Heart left ventricle (tissue), 16 donors: ENCODE results near the gene NLK. TPM values are rescaled to one million over a fixed set of nuclear protein-coding genes. Genes with fewer than 3 reads are reported as not detected.

Source experiments
- ATAC-seq, 4 donors: fragments of 200-7000 bp; cut with Tn5 transposase; one replicate each; pipeline ENCODE4 v1.9.1; 2020 to 2022; ENCODE audit warnings: moderate library complexity in 4 of 4, mild to moderate bottlenecking in 3 of 4, moderate number of reproducible peaks in 1 of 4
- DNase-seq, 5 donors: peaks; one replicate each; pipeline ENCODE4 v3.0.0-alpha.2; 2020
- H3K27ac ChIP-seq, 12 donors: fragments of 200-600 bp; sonication (generic) in 4 of 12; one replicate each; pipeline versions ENCODE4 v1.5.0 to v1.8.0; 2016 to 2022; ENCODE audit warnings: mild to moderate bottlenecking in 2 of 12
- H3K27me3 ChIP-seq, 9 donors: fragments of 200-600 bp; sonication (generic) in 2 of 9; one replicate each; pipeline versions ENCODE4 v1.5.1 to v1.8.0; 2016 to 2022; ENCODE audit warnings: mild to moderate bottlenecking in 3 of 9
- H3K36me3 ChIP-seq, 9 donors: fragments of 200-600 bp; sonication (generic) in 2 of 9; one replicate each; pipeline versions ENCODE4 v1.5.0 to v1.8.0; 2018 to 2022; ENCODE audit warnings: mild to moderate bottlenecking in 2 of 9
- H3K4me1 ChIP-seq, 12 donors: fragments of 200-600 bp; sonication (generic) in 4 of 12; one replicate each; pipeline versions ENCODE4 v1.5.0 to v1.8.0; 2016 to 2022; ENCODE audit warnings: mild to moderate bottlenecking in 3 of 12
- H3K4me3 ChIP-seq, 12 donors: fragments of 200-600 bp; sonication (generic) in 4 of 12; one replicate each; pipeline versions ENCODE4 v1.5.0 to v1.8.0; 2017 to 2022; ENCODE audit warnings: mild to moderate bottlenecking in 9 of 12, moderate library complexity in 4 of 12
- H3K9me3 ChIP-seq, 12 donors: fragments of 200-600 bp; sonication (generic) in 4 of 12; one replicate each; pipeline versions ENCODE4 v1.5.0 to v1.8.0; 2016 to 2022; ENCODE audit warnings: mild to moderate bottlenecking in 1 of 12
- CTCF ChIP-seq, 12 donors: fragments of 200-600 bp; sonication (generic) in 4 of 12; IDR thresholded peaks; one replicate each; pipeline versions ENCODE4 v1.5.0 to v1.8.0; 2018 to 2022; ENCODE audit warnings: antibody characterized with exemption in 12 of 12, mild to moderate bottlenecking in 5 of 12
- POLR2A ChIP-seq, 2 donors: fragments of 450-650 bp; IDR thresholded peaks; one replicate each; pipeline ENCODE4 v1.6.1; 2017; ENCODE audit warnings: antibody characterized with exemption in 2 of 2, mild to moderate bottlenecking in 2 of 2, moderate library complexity in 2 of 2
- WGBS, 4 donors: extraction: QIAGEN DNeasy Blood & Tissue Kit in 2 of 4; methylation state at CpG; one replicate each; pipeline versions ENCODE4 v1.1.5 to v1.1.7; 2013 to 2018; 5-methylcytosine and 5-hydroxymethylcytosine counted together
- intact Hi-C, 10 donors: fragments of 100-400 bp; cut with DNase I; formaldehyde crosslinking; loops; one replicate each; pipeline versions ENCODE4 v1.11.1 to v1.14.2; 2022
- polyA plus RNA-seq, 2 donors: library from polyadenylated mRNA; stranded (reverse); fragments of 200-250 nt; gene quantifications; one replicate each; pipeline ENCODE4 v1.2.3, GENCODE V29; 2013
- total RNA-seq, 9 donors: library from RNA; depleted of rRNA in 2 of 9; stranded (reverse); fragments of >200 nt in 2 of 9; fragmentation: NEBNext Ultra II Directional in 3 of 9; extraction: Animal tissue kit (Norgen Biotek cat#: 25700) in 3 of 9; gene quantifications; one replicate each; pipeline versions ENCODE4 v1.1.0 to v1.2.4, GENCODE V29; 2016 to 2023
- donor health status: ischemic (EF 13 %, LVEDD 7.1; RV severe dilation, severe dysfunction).
- donor health status: healthy with polysubstance abuse.
- donor health status: DM: no; HTN: yes; CAD: no.
- donor health status: DM: no; HTN: no; CAD: no.
- donor health status: ischemic (EF 25% LVEDD 6.9; RV normal size, moderate dysfunction).
- donor health status: ischemic (EF 25% LVEDD 5.7; RV mildly dilated, moderate dysfunction).
- donor health status: healthy.
- donor health status: DM: yes; HTN: yes; CAD: no.
- donor health status: ischemic (EF 35%, LVEDD 5.7; RV mildly dilated, moderate dysfunction).
- donor health status: nonischemic (EF 11% LVEDD 7.7; RV severe dilation, severe dysfunction).
- donor health status: DM: yes; HTN: yes; CAD: no.
- donor health status: PGD.
- donor health status: ischemic (EF 29% LVEDD 5.4; RV normal size, mild dysfunction).
- donor health status: nonischemic (EF 23%, LVEDD 6.1; RV moderate dilation, normal function).

The NLK gene
- total and polyA plus RNA-seq, 11 donors = 8.1 to 29.1 (median 20.0) TPM

GRCh38 chr17:28113269-28113668, 70.8 kb downstream of the NLK start:
- TF ChIP-seq CTCF (IDR thresholded peaks at IDR 0.05) = no peak
- TF ChIP-seq POLR2A (IDR thresholded peaks at IDR 0.05) = no peak
- H3K4me1 ChIP-seq = peaks cover 0 to 47% (median 20%) of the 10 kb centered on the region in 12 donors
- H3K36me3 ChIP-seq = no peaks in the 10 kb centered on the region
- intact Hi-C loops = loop anchor here in 2 of 10 donors (2.0 to 10.0 kb wide), 2 partner anchors 30 to 68 kb away; partner anchors contain the start of gene NLK (in 1 of the 2)
- ATAC-seq (no peak), DNase-seq (no peak)
- peaks cover 0 to 14% (median 0%) of the 10 kb centered on the region in 12 donors for H3K9me3 ChIP-seq
- H3K4me3 ChIP-seq = no peak overlapping the region
- peak overlapping the region in 8 of 12 donors; percentile 4 to 56 (median 44) for H3K27ac ChIP-seq
- no peaks in the 10 kb centered on the region for H3K27me3 ChIP-seq

- H3K9me3 ChIP-seq = peaks cover 0 to 7% (median 0%) of the 10 kb centered on the region in 12 donors
- no peaks in the 10 kb centered on the region for H3K27me3 ChIP-seq
- DNase-seq (no peak), ATAC-seq (no peak)
- no peak overlapping the region for H3K27ac ChIP-seq
- peaks cover 0 to 60% (median 31%) of the 10 kb centered on the region in 12 donors for H3K4me1 ChIP-seq
- no peak for TF ChIP-seq POLR2A (IDR thresholded peaks at IDR 0.05)
- TF ChIP-seq CTCF (IDR thresholded peaks at IDR 0.05) = no peak
- intact Hi-C loops = loop anchor here in 1 of 10 donors (10.0 kb wide), 1 partner anchor 70 kb away; the partner anchor contains the start of gene NLK
- 93 to 100% (median 98%) methylated on average over 1 of the region's 1 CpG for whole genome bisulfite sequencing, 4 donors
- no peaks in the 10 kb centered on the region for H3K36me3 ChIP-seq
- H3K4me3 ChIP-seq = no peak overlapping the region
These were observed 72.6 kb downstream of the NLK start for GRCh38 chr17:28115046-28115445.

GRCh38 chr17:28117304-28117703, 74.8 kb downstream of the NLK start:
- peaks cover 0 to under 1% (median 0%) of the 10 kb centered on the region in 9 donors for H3K36me3 ChIP-seq
- intact Hi-C loops = loop anchor here in 1 of 10 donors (10.0 kb wide), 1 partner anchor 73 kb away; the partner anchor contains the start of gene NLK
- no peaks in the 10 kb centered on the region for H3K9me3 ChIP-seq
- no peak for DNase-seq
- no peak overlapping the region for H3K4me3 ChIP-seq
- no peak for ATAC-seq
- H3K27me3 ChIP-seq = no peaks in the 10 kb centered on the region
- TF ChIP-seq POLR2A (IDR thresholded peaks at IDR 0.05) (no peak), CTCF (IDR thresholded peaks at IDR 0.05) (no peak)
- H3K4me1 ChIP-seq = peaks cover 0 to 55% (median 27%) of the 10 kb centered on the region in 12 donors
- H3K27ac ChIP-seq = no peak overlapping the region

GRCh38 chr17:28118362-28118761, 75.9 kb downstream of the NLK start:
- 41 to 57% (median 51%) methylated on average over 1 of the region's 1 CpG for WGBS, 4 donors
- H3K36me3 ChIP-seq = peaks cover 0 to 11% (median 7%) of the 10 kb centered on the region in 9 donors
- H3K27me3 ChIP-seq = no peaks in the 10 kb centered on the region
- no peak for ATAC-seq
- no peak for TF ChIP-seq POLR2A (IDR thresholded peaks at IDR 0.05)
- TF ChIP-seq CTCF (IDR thresholded peaks at IDR 0.05) = no peak
- H3K4me1 ChIP-seq = peaks cover 0 to 45% (median 17%) of the 10 kb centered on the region in 12 donors
- DNase-seq = no peak
- H3K4me3 ChIP-seq = peak overlapping the region in 4 of 12 donors; percentile 1 to 23 (median 18)
- H3K27ac ChIP-seq = peak overlapping the region in 5 of 12 donors; percentile 5 to 85 (median 16)
- H3K9me3 ChIP-seq = no peaks in the 10 kb centered on the region
- intact Hi-C loops = loop anchor here in 1 of 10 donors (10.0 kb wide), 1 partner anchor 74 kb away; the partner anchor contains the start of gene NLK
